Caco-2 (cell line): ENCODE results near the gene NUDT7. TPM values are rescaled to one million over a fixed set of nuclear protein-coding genes. Genes with fewer than 3 reads are reported as not detected.

ENCODE experiments used
- BruUV-seq: library from RNA; stranded (reverse); fragments of 400-500 nt; replicated peaks from 2 replicates; lab custom pipeline; 2021; lab: Mats Ljungman, UMichigan
- CTCF ChIA-PET: fragments of 300-600 bp; sonication (Branson Sonifier 250); formaldehyde crosslinking; loops from one replicate; lab custom pipeline; 2022; ENCODE audit warnings: antibody characterized with exemption; lab: Charles Lee
- POLR2A ChIA-PET: fragments of 300-600 bp; sonication (Branson Sonifier 250); formaldehyde crosslinking; loops from one replicate; lab custom pipeline; 2022; ENCODE audit warnings: antibody characterized with exemption; lab: Charles Lee
- DNase-seq, 2 experiments: peaks; one replicate each; pipeline versions ENCODE4 v3.0.0 to v3.0.0-alpha.2; 2020 to 2022
- H3K27me3 ChIP-seq: replicated peaks from 2 replicates; pipeline ENCODE4 v1.6.0; 2011; ENCODE audit warnings: low read length; ENCODE audit not compliant: control insufficient read depth, insufficient read depth
- H3K36me3 ChIP-seq: 2 replicates; pipeline ENCODE4 v1.5.1; 2011; ENCODE audit warnings: low read length; ENCODE audit not compliant: control insufficient read depth, insufficient read depth
- H3K4me1 ChIP-seq: fragments of 250-450 bp; sonication (Bioruptor Pico); 2 replicates; pipeline ENCODE4 v1.5.1; 2020; ENCODE audit warnings: mild to moderate bottlenecking
- H3K4me3 ChIP-seq: 2 replicates; pipeline ENCODE4 v1.5.1; 2011; ENCODE audit warnings: low read depth, mild to moderate bottlenecking, control low read depth, low read length
- H3K9me3 ChIP-seq: fragments of 250-450 bp; sonication (Bioruptor Pico); 2 replicates; pipeline ENCODE4 v1.5.1; 2020; ENCODE audit warnings: mild to moderate bottlenecking, moderate library complexity
- H3K27ac Mint-ChIP-seq: one replicate; pipeline ENCODE4 v1.8.0; 2022; ENCODE audit warnings: mixed read lengths; ENCODE audit not compliant: unreplicated experiment
- H3K27me3 Mint-ChIP-seq: one replicate; pipeline ENCODE4 v1.8.0; 2022; ENCODE audit warnings: mixed read lengths; ENCODE audit not compliant: insufficient read depth, unreplicated experiment
- H3K36me3 Mint-ChIP-seq: one replicate; pipeline ENCODE4 v1.8.0; 2022; ENCODE audit warnings: mild to moderate bottlenecking, mixed read lengths; ENCODE audit not compliant: insufficient read depth, unreplicated experiment
- H3K4me1 Mint-ChIP-seq: one replicate; pipeline ENCODE4 v1.8.0; 2022; ENCODE audit warnings: low read depth, mixed read lengths; ENCODE audit not compliant: unreplicated experiment
- H3K4me3 Mint-ChIP-seq: one replicate; pipeline ENCODE4 v1.8.0; 2022; ENCODE audit warnings: mild to moderate bottlenecking, moderate library complexity, mixed read lengths; ENCODE audit not compliant: unreplicated experiment
- H3K9me3 Mint-ChIP-seq: one replicate; pipeline ENCODE4 v1.8.0; 2022; ENCODE audit warnings: mixed read lengths; ENCODE audit not compliant: unreplicated experiment
- intact Hi-C: fragments of 100-400 bp; cut with micrococcal nuclease; formaldehyde crosslinking; loops from one replicate; pipeline ENCODE4 v1.10.0; 2022; ENCODE audit not compliant: unreplicated experiment
- total RNA-seq: library from RNA; stranded (reverse); gene quantifications from 2 replicates; pipeline ENCODE4 v1.2.3, GENCODE V29; 2022
- TF ChIP-seq, protein P1 (sequence below), 2 experiments: fragments of 200-600 bp in 1 of 2; IDR thresholded peaks; 1 replicate in 1 of 2; 2 replicates in 1 of 2; pipeline versions ENCODE4 v1.5.1 to v1.8.0; 2011 to 2022; ENCODE audit warnings: antibody characterized with exemption in 1 of 2, control low read depth in 1 of 2, inconsistent platforms in 1 of 2, low read depth in 1 of 2, low read length in 1 of 2, mild to moderate bottlenecking in 1 of 2, moderate library complexity in 1 of 2; ENCODE audit not compliant: insufficient read depth in 1 of 2, severe bottlenecking in 1 of 2, unreplicated experiment in 1 of 2

The NUDT7 gene
- total RNA-seq, 1 experiment from 2014 or later, result 6.9 TPM

DNA sequence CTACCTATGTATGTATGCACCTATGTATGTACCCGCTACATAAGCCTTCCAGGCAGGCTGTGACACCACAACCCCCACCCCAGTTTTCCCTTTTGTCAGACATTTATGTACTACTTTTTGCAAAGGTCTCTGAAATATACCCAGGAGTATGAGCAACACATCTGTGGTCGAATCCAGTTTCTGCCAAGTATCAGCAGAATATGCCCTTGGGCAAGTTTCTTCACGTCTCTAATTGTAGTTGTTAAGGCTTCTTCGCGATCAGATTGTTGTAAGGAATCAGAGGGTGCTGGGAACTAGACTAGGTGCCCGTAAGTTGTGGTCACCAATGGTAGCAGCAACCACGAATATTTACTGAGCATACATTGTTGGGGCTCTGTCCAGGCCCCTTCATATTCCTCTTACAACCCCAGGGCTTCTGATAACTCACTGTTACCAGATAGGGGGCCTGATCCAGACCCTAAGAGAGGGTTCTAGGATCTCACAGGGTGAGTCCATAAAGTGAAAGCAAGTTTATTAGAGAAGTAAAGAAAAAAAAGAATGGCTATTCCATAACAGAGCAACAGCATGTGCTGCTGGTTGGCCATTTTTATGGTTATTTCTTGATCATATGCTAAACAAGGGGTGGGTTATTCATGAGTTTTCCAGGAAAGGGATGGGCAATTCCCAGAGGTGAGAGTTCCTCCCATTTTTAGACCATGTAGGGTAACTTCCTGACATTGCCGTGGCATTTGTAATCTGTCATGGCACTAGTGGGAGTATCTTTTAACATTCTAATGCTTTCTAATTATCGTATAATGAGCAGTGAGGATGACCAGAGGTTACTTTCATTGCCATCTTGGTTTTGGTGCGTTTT, 16.6 kb downstream of the NUDT7 start:
- Histone ChIP-seq H3K4me3 (no peak overlapping the region), H3K36me3 (no peaks in the 10 kb centered on the region), H3K9me3 (no peaks in the 10 kb centered on the region), H3K27me3 (no peaks in the 10 kb centered on the region), H3K4me1 (no peaks in the 10 kb centered on the region)
- no peaks in the 10 kb centered on the region for H3K4me1 Mint-ChIP-seq
- intact Hi-C loops, result no loop called here
- POLR2A ChIA-PET, result no interaction called here
- no peaks in the 10 kb centered on the region for H3K27me3 Mint-ChIP-seq
- TF ChIP-seq, protein P1, sequence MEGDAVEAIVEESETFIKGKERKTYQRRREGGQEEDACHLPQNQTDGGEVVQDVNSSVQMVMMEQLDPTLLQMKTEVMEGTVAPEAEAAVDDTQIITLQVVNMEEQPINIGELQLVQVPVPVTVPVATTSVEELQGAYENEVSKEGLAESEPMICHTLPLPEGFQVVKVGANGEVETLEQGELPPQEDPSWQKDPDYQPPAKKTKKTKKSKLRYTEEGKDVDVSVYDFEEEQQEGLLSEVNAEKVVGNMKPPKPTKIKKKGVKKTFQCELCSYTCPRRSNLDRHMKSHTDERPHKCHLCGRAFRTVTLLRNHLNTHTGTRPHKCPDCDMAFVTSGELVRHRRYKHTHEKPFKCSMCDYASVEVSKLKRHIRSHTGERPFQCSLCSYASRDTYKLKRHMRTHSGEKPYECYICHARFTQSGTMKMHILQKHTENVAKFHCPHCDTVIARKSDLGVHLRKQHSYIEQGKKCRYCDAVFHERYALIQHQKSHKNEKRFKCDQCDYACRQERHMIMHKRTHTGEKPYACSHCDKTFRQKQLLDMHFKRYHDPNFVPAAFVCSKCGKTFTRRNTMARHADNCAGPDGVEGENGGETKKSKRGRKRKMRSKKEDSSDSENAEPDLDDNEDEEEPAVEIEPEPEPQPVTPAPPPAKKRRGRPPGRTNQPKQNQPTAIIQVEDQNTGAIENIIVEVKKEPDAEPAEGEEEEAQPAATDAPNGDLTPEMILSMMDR (IDR thresholded peaks at IDR 0.05; ENCODE audit: insufficient read depth in 1 of 2, low read depth in 1 of 2, low read length in 1 of 2, severe bottlenecking in 1 of 2, unreplicated experiment in 1 of 2), result no peak
- H3K9me3 Mint-ChIP-seq, result peaks cover 16% of the 10 kb centered on the region
- CTCF ChIA-PET, result no interaction called here
- no peak overlapping the region for H3K27ac Mint-ChIP-seq
- DNase-seq, result no peak
- H3K4me3 Mint-ChIP-seq, result no peak overlapping the region
- no peaks in the 10 kb centered on the region for H3K36me3 Mint-ChIP-seq
- BruUV-seq, result no TSS peak

DNA sequence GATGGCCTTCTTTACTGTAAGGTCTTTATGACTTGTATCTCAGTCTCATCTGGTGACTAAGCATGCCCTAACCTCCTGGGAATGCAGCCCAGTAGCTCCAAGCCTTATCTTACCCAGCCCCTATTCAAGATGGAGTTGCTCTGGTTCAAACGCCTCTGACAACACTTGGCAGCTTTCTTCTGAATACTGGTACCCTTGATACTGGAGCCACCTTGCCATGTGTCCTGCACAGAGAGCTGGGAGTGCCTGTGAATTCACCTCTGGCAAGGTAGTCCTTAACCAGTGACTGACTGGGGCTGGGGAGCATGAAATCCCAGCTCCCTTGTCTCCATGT, 17.2 kb downstream of the NUDT7 start:
- H3K4me1 Mint-ChIP-seq, result no peaks in the 10 kb centered on the region
- TF ChIP-seq, protein P1 (IDR thresholded peaks at IDR 0.05; ENCODE audit: insufficient read depth in 1 of 2, low read depth in 1 of 2, low read length in 1 of 2, severe bottlenecking in 1 of 2, unreplicated experiment in 1 of 2), result no peak
- H3K4me3 ChIP-seq, result no peak overlapping the region
- H3K4me3 Mint-ChIP-seq, result no peak overlapping the region
- peaks cover 12% of the 10 kb centered on the region for H3K9me3 Mint-ChIP-seq
- no peaks in the 10 kb centered on the region for H3K27me3 Mint-ChIP-seq
- H3K36me3 Mint-ChIP-seq, result no peaks in the 10 kb centered on the region
- no peak for DNase-seq
- no peak overlapping the region for H3K27ac Mint-ChIP-seq
- no peaks in the 10 kb centered on the region for H3K9me3 ChIP-seq
- CTCF ChIA-PET, result no interaction called here
- intact Hi-C loops, result no loop called here
- no peaks in the 10 kb centered on the region for H3K27me3 ChIP-seq
- POLR2A ChIA-PET, result no interaction called here
- no peaks in the 10 kb centered on the region for H3K4me1 ChIP-seq
- H3K36me3 ChIP-seq, result no peaks in the 10 kb centered on the region
- no TSS peak for BruUV-seq

DNA sequence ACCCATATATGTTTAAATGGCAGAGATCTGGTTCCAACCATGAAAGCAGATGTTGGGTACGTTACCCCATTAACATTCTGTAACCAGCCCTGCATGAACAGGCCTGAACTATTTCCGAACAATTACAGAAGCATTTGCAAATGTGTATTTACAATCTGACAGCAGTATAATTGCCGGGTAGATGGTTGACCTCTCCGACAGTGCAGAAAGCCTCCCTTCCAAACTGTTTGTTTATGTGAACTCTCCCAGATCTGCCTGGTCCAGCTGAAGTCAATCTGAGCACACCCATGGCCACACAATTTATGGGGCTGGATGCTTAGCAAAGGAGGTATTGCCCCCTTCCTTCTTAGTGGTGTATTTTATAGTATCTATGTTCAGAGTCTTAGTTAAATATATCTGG, 21.8 kb downstream of the NUDT7 start:
- Mint-ChIP-seq H3K4me3 (no peak overlapping the region), H3K36me3 (no peaks in the 10 kb centered on the region), H3K9me3 (no peaks in the 10 kb centered on the region), H3K27me3 (peaks cover 3% of the 10 kb centered on the region), H3K27ac (no peak overlapping the region), H3K4me1 (no peaks in the 10 kb centered on the region)
- no peaks in the 10 kb centered on the region for H3K36me3 ChIP-seq
- no peaks in the 10 kb centered on the region for H3K27me3 ChIP-seq
- DNase-seq, result no peak
- ChIA-PET CTCF (no interaction called here), POLR2A (no interaction called here)
- no peaks in the 10 kb centered on the region for H3K4me1 ChIP-seq
- BruUV-seq, result no TSS peak
- no peaks in the 10 kb centered on the region for H3K9me3 ChIP-seq
- intact Hi-C loops, result no loop called here
- TF ChIP-seq, protein P1 (IDR thresholded peaks at IDR 0.05; ENCODE audit: insufficient read depth in 1 of 2, low read depth in 1 of 2, low read length in 1 of 2, severe bottlenecking in 1 of 2, unreplicated experiment in 1 of 2), result no peak
- no peak overlapping the region for H3K4me3 ChIP-seq
